Right hindlimb (tissue), 1 donor: ENCODE results near the gene SLC25A17.
"Not testable (repeated sequence)": the region's sequence is repeated elsewhere in the genome, so short reads cannot be mapped to it uniquely, and the experiment has no call there.

Experiments used
- DNase-seq: peaks from one replicate; pipeline ENCODE4 v3.0.0-alpha.2; 2018

SLC25A17 gene

DNA sequence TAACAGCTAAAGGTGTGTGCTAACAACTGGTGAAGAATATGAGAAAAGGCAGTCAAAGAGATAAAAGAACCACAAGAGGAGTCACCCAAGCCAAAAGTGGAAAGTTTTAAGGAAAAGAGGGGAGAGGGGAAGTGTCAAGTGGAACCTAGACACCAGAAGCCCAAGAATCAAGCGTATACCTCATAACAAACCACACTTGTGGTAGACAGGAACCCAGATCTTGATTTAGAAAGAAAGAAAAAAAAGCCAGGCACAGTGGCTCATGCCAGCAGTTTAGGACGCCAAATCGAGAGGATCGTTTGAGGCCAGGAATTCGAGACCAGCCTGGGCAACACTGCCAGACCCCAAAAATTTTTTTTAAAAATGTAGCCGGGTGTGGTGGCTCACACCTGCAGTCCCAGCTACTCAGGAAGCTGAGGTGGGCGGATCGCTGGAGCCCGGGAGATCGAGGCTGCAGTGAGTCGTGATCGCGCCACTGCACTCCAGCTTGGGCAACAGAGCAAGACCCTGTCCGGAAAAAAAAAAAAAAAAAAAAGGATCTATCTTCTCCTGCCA is 877 bp downstream of the SLC25A17 start:
- DNase-seq = no peak

DNA sequence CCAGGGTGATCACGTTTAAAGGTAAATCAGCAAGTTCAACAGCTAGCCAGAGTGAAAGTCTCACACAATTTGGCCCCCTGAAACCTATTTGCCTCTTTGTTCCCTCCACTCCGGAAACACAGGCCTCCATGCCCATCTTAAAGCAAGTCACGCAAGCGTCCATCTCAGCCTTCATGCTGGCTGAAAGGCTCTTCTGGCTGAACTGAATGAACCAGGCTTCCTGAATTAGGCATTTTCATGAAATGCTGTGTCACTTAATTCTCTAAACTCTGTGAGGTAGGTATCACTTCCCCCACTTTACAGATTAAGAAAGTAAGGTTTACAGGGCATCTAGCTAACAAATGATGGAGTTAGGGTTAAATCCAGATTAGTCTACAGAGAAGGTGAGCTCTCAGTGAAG is 1.4 kb downstream of the SLC25A17 start:
- DNase-seq = no peak

DNA sequence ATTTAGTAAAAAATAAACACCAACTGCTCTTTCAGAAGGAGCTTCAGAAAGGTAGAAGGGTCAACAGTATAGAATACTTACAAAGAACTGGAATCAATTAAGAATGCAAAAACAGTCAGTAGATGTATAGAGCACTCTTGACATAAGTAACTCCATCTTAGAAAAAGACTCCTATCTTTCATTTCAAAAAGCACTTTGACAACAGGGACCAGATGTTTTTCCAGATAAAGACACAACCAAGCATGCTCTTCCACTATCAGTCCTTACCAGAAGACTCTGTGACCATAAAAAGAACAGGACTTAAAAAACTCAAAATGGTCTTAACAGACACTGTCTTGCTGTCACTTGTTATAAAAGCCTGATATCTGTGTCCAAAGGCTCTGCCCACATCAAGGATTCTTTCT is 5.2 kb downstream of the SLC25A17 start:
- no peak for DNase-seq

DNA sequence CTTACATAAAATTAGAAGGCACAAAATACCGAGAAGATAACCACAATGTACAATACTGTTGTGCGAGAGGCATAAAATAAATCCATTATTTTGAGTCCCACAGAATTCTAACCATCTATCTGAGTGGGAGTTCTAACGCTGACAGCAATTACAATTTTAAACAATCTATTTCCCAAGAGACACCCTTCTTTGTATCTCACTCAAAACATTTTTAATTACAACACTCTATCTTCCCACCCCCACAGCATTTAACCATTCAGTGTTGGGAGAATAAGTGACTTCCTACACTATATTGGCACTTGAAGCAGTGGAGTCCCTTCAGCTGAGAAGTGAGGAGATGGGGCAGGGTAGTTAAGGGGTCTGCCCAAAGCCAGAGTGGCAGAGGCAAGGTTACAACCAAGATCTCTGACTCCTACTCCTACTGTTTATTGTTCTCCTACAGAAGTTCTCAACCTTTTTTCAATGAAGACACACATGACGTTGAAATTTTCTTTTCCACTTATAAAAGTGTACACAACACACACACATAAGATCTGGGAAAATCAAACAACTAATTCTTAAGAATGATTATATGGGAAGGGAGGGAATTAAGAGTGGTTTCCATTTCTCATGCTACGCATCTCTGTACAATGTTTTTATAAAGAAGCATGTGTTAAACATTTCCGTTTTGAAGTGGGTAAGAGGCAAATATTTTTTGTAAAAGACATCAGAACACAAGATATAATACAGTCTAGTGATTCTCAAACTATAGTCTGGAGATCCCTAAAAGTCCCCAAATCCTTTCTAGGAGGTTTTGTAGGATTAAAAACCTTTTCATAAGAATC is 10.9 kb downstream of the SLC25A17 start:
- DNase-seq = no peak

DNA sequence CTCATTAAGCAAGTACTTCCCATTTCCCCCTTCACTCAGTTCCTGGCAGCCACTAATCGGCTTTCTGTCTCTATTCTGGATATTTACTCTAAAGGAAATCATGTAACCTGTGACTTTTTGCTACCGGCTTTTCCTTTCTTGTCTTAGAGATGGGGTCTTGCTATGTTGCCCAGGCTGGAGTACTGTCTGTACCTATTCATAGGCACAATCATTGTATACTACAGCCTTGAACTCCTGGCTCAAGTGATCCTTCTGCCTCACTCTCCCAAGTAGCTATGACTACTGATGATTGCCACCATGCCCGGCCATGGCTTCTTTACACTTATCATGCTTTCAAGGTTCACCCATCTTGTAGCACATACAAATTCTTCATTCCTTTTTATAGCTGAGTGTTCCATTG is 12.4 kb downstream of the SLC25A17 start:
- DNase-seq = no peak

DNA sequence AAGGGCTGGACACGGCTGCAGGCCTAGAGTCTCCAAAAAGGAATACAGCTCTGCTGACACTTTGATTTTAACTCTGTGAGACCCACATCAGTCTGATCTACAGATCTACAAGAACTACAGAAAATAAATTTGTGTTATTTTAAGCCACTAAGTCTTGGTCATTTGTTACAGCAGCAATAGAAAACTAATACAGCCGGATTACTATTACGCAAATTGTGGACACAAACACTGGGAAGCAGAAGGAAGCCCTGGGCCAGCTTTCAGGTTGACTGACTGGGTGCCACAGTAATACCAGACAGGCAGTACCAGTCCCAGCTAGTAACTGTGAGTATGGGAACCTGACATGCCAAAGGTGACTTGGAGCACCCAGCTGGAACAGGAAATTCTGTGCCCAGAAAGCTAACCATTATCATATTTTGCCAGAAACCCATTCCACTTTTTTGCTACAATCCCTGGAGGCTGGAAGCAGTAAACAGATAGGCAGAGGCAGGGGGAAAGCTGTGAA is 13.4 kb downstream of the SLC25A17 start:
- DNase-seq = no peak

DNA sequence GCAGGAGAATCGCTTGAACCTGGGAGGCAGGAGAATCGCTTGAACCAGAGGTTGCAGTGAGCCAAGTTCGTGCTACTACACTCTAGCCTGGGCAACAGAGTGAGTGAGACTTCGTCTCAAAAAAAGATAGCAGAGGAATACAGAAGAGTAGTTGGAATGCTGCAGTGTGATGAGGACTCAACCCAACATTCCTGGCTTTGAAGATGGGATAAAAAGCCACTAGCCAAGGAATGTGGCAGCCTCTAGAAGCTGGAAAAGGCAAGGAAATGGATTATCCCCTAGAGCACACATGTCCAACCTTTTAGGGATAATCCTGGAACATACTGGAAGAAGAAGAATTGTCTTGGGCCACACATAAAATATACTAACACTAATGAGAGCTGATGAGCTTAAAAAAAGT is 13.9 kb downstream of the SLC25A17 start:
- DNase-seq = no peak

DNA sequence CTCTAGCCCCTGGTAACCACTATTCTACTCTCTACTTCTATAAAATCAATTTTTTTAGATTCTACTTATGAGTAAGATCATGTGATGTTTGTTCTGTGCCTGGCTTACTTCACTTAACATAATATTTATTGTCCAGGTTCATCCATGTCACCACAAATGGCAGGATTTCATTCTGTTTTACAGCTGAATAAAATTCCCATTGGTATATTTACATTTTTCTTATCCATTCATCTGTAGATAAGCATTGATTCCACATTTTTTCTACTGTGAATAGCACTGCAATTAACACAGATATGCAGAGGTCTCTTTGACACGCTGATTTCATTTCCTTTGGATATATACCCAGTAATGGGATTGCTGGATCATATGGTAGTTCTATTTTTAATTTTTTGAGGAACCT is 15.8 kb downstream of the SLC25A17 start:
- DNase-seq = no peak

DNA sequence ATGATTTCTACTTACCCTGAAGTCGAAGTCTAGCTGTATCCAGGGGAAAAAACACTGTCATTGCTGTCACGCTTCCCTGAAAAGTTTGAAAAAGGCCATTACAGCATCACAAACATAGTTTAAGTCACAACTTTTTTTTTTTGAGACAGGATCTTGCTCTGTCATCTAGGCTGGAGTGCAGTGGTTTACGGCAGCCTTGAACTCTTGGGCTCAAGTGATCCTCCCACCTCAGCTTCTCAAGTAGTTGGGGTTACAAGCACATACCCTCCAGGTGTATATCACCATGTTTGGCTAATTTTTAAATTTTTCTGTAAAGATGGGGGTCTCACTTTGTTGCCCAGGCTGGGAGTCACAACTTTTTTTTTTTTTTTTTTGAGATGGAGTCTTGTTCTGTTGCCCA is 20.1 kb downstream of the SLC25A17 start:
- no peak for DNase-seq

DNA sequence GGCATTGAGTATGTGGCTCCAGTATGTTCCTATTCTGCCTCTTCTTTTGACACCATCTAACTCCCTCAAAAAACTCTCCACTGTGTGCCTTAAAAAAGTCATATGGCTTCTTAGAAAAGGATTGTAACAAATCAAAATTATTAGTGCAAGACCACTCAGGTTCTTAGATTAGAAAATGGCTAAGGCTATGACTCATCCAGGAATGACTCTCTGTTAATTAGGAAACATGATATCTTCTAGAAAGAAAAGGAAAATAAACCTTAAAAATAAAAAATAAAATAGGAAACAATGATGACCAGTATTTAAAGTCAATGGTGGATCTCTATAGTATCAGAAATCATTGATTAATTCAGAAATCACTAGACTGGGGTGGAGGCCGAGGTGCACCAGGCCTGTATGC is 21.7 kb downstream of the SLC25A17 start:
- no peak for DNase-seq

DNA sequence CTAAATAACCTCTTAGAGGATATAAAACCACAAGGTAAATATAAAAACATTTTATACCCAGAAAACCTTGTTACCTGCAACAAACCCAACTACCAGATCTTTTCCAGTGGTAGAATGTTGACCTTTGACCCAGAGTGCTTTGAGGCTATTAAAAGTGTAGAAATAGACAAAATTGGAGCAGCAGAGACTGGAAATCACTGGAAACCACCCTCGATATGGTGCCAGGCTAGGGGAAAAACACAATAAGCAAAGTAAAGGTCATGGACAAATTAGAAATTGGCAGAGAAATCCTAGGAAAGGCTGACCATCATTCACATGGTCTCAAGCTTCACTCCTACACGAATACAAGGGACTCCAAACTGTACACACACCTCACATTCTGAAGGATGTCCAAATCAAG is 26.7 kb downstream of the SLC25A17 start:
- DNase-seq = no peak

DNA sequence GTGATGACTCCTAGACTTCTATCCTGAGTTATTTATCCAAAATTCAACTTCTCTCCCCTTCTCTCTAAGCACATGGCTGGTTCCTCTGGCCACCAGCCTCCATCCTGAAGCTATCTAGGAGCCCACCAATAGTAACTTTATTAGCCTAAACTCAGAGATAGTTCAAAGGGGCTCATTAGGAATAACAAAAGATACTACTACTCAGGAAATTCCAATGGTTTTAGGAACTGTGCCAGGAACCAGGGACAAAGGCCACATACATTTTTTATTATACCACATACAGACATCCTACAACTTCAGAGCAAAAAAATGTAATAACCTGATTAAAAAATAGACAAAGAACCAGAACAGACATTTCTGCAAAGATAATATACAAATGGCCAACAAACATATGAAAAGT is 27.9 kb downstream of the SLC25A17 start:
- no peak for DNase-seq

DNA sequence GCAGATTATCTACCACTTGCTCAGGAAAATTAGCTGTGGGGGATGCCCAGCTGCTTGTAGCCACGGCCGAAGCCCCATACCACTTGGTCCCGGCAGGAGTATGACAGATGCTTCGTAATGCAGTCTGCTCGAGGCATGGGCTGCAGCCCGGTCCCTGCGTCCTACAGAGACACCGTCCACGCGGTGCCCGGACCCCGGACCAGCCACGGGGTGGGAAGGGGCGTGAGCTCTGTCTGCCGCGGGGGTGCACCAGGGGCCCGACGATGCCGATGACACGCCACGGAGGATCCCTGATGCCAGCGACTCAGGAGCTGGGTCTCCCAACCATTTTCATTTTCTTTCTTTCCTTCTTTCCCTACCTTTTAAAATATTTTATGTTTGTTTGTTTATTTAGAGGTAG is 30.0 kb downstream of the SLC25A17 start:
- no peak for DNase-seq

DNA sequence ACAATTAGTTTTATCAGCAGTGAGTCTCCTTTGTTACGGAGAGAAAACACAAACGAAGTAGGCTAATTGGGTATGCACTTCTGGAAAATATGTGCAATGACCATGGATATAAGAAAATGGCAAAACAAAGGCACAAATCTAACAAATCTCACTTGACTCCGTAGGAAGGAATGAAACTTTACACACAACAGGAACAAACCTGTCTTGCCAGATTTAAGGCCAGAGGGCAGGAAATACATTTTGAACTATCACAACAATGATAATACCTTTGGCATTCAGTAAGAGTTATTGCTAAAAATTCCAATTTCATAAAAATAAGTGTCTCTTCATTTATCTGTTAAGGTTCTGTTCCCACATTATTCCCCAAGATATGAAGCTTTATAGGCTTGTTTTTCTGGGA is 36.6 kb downstream of the SLC25A17 start:
- no peak for DNase-seq

DNA sequence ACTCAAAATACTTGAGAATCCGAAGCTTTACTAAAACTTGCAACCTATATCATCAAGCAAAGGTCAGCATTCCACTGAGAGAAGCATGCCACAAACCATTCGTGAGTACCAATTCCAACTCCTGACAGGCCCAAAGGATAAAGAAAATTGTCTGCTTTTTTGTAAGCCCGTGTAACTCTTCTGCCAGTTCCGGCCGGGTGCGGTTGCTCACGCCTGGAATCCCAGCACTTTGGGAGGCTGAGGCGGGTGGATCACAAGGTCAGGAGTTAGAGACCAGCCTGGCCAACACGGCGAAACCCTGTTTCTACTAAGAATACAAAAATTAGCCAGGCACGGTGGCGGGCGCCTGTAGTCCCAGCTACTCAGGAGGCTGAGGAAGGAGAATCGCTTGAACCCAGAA is 37.4 kb downstream of the SLC25A17 start:
- DNase-seq = not testable (repeated sequence)

DNA sequence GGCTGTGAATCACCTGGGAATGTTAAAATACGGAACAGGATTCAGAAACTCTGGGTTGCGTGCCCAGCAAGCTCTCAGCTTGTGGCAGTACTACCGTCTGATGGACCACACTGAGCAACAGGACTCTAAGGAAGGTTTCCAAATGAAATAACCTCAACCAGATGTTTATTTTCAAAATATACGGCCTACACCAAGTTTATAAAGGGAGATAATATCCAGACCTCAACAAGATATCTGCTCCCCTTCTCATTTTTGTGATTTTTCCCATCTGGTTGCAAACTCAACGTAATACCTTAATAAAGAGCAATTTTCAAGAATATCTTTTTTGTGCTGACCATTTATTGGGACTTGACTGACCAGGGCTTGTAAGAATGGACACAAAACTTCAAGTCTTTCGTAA is 49.4 kb downstream of the SLC25A17 start:
- DNase-seq = no peak

DNA sequence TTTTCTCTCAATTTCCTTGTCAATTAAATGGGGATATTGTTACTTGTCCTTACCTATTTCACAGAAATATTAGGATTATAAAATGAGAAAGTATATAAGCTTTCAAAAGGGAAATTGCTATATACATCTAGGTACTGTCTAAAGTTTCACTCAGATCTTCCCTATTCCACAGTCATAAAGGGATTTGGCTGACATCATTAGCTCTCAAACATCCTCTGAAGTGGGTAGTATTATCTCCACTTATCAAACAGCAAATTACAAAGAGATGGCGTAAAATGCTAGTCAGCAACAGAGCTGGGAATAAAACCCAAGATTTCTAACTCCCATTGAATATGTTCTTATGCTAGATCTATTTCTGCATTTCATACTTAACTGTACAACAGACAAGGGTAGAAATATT is 50.9 kb downstream of the SLC25A17 start:
- no peak for DNase-seq

DNA sequence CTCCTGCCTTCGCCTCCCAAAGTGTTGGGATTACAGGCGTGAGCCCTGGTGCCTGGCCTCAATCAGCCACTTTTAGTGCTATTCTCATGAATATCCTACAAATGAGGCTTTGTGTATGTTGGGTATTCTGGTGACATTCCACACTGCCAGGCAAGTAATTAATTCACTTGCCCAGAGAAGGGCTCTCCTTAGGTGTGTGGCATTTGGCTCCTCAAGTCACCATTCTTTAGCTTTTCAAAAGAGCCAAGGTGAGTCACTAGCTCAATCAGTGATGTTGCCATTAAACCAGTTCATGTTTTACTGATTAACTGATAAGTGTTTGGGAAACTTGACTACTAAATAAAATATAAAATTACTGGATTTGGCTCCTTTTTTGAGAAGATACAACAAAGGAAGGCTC is 52.2 kb downstream of the SLC25A17 start:
- no peak for DNase-seq

DNA sequence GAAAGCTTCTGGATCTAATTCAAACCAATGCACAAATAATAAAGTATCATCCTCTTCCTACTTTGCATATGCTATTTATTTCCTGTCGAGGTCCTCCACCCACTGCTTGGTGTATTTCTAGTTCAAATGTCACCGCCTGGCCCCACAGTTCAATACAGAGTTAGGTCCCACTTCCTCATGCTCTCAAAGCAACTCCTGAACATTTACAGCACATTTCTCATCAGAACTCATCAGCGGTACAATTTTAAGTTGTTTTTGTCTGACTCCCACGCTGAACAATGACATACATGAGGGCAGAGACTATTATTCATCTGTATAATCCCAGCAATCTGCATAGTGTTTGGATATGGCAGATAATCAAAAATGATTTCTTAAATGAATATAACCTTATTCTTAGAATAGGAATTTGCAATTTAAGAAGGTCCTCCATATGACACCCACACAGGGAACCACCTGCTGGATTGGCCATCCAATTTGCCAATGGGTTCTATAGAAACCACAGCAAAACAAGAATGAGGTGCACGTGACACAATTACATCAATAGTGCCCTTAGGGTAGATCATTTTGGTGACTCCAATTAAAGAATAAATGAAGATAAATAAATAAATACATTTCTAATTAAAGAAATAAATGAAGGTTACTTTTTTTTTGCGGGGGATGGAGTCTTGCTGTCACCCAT is 54.2 kb downstream of the SLC25A17 start:
- no peak for DNase-seq

DNA sequence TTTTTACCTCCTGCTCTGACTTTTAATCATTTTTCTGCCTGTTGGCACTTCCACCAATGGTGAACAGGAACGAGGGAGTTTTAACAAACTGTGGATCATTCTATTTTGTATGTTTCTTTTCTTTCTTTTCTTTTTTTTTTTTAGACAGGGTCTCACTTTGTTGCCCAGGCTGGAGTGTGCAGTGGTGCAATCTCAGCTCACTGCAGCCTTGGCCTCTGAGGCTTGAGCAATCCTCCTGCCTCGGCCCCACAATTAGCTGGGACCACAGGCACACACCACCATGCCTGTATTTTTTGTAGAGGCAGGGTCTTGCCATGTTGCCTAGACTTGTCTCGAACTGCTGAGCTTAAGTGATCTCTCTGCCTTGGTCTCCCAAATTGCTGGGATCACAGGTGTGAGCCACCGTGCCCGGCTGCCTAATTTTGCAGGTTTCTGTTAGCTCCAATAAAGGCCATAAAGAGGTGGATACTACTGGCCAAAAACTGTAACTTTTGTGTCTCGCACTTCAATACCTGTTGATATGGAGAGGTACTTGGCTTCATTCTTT is 59.8 kb downstream of the SLC25A17 start:
- DNase-seq = no peak

DNA sequence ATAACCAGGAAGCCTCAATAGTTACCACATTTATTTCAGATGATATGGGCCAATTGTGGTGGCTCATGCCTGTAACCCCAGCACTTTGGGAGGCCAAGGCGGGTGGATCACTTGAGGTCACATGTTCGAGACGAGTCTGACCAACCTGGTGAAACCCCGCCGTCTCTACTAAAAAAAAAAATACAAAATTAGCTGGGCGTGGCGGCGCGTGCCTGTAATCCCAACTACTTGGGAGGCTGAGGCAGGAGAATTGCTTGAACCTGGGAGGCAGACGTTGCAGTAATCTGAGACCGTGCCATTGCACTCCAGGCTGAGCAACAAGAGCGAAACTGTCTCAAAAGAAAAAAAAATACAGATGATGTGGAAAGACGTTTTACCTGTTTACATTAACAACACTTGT is 60.3 kb downstream of the SLC25A17 start:
- DNase-seq = not testable (repeated sequence)

DNA sequence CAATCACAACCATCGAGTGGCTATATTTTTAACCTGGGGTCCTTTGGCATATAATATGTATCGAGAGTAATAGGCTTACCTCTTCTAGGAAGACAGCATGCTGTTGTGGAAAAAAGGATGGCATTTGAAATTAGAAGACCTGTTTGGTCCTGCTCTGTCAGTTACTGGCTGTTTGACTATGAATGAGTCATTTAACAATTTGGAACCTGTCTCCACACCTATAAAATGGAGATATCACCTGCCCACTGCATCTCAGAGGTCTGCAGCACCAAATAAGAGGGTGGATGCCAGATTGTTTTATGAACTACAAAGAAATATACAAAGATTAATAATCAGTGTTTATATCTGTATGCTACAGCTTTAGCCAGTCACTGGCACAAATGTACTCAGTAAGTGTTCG is 60.8 kb downstream of the SLC25A17 start:
- DNase-seq = no peak

DNA sequence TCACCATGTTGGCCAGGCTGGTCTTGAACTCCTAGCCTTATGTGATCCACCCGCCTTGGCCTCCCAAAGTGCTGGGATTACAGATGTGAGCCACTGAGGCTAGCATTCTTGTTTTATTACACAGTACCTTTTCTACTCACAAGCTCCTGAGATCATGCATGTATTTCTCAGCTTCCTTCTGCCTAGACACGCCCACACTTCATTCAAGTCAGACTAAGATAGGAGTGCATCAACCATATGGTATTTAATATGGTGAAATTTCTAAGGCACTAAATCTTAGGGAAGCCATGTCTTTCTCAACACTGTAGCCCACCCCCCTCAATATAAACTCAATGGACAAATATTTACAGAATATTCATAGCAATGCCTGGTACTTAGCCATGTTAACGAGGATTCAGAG is 62.1 kb downstream of the SLC25A17 start:
- no peak for DNase-seq

DNA sequence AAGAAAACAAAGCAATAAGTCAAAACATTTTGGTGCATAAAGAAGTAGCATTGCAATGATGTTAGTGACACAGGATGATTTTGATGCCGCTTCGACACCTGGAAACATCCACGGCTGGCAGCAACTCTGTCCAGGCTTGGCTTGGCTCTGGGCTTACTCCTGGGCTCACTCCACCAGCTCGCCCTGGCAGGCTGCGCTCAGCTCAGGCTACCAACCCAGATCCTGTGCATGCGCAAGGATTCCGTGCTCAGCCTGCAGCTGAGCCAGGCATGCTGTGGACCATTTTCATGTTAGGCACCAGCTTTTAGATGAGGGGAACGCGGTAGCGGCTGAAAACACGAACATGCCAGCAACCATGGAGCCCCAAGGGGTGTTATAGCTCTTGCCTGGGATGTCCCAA is 66.0 kb downstream of the SLC25A17 start:
- DNase-seq = no peak
